ENCODE measurements around the gene ANXA10.
"Not testable (repeated sequence)": the region's sequence is repeated elsewhere in the genome, so short reads cannot be mapped to it uniquely, and the experiment has no call there.

Gene ANXA10

GRCh38 chr4:168162604-168163003 is 70.3 kb downstream of the ANXA10 start:
- no peak for DNase-seq (ENCODE audit: low read depth)

GRCh38 chr4:168163106-168163505 is 70.8 kb downstream of the ANXA10 start:
- DNase-seq (ENCODE audit: low read depth): no peak

- DNase-seq (ENCODE audit: low read depth): no peak
Measured at GRCh38 chr4:168164045-168164444, 71.7 kb downstream of the ANXA10 start.

- no peak for DNase-seq (ENCODE audit: low read depth)
Measured at GRCh38 chr4:168164915-168165548, 72.7 kb downstream of the ANXA10 start.

GRCh38 chr4:168167714-168168284 is 75.5 kb downstream of the ANXA10 start:
- DNase-seq (ENCODE audit: low read depth): no peak

- no peak for DNase-seq (ENCODE audit: low read depth)
Measured at GRCh38 chr4:168174308-168174707, 82.0 kb downstream of the ANXA10 start.

GRCh38 chr4:168177546-168178149 is 85.3 kb downstream of the ANXA10 start:
- no peak for DNase-seq (ENCODE audit: low read depth)

GRCh38 chr4:168183717-168184571 is 91.6 kb downstream of the ANXA10 start:
- no peak for DNase-seq (ENCODE audit: low read depth)

GRCh38 chr4:168188754-168189153 is 96.4 kb downstream of the ANXA10 start:
- no peak for DNase-seq (ENCODE audit: low read depth)

GRCh38 chr4:168197926-168198325 is 105.6 kb downstream of the ANXA10 start:
- DNase-seq (ENCODE audit: low read depth): no peak

- no peak for DNase-seq (ENCODE audit: low read depth)
Measured at GRCh38 chr4:168199260-168199957, 107.1 kb downstream of the ANXA10 start.

GRCh38 chr4:168200685-168201084 is 108.3 kb downstream of the ANXA10 start:
- DNase-seq (ENCODE audit: low read depth): no peak

GRCh38 chr4:168203233-168203911 is 111.0 kb downstream of the ANXA10 start:
- DNase-seq (ENCODE audit: low read depth): no peak

GRCh38 chr4:168208957-168209614 is 116.7 kb downstream of the ANXA10 start:
- DNase-seq (ENCODE audit: low read depth): no peak

- DNase-seq (ENCODE audit: low read depth): no peak
Measured at GRCh38 chr4:168212656-168213055, 120.3 kb downstream of the ANXA10 start.

- not testable (repeated sequence) for DNase-seq (ENCODE audit: low read depth)
Measured at GRCh38 chr4:168213511-168213910, 121.2 kb downstream of the ANXA10 start.

GRCh38 chr4:168218645-168219044 is 126.3 kb downstream of the ANXA10 start:
- no peak for DNase-seq (ENCODE audit: low read depth)

- no peak for DNase-seq (ENCODE audit: low read depth)
Measured at GRCh38 chr4:168220893-168221292, 128.6 kb downstream of the ANXA10 start.

GRCh38 chr4:168221301-168221700 is 129.0 kb downstream of the ANXA10 start:
- no peak for DNase-seq (ENCODE audit: low read depth)

All from stimulated activated CD8-positive, alpha-beta memory T cell treated with anti-CD3 and anti-CD28 coated beads, Interleukin-12 subunit alpha, Interleukin-12 subunit beta, amount 100 ng/mL, for 4 hours (primary cell).